Mucosa of descending colon (tissue), 3 donors: Measurements from ENCODE around the gene ANO10. TPM values are rescaled to one million over a fixed set of nuclear protein-coding genes. Genes with fewer than 3 reads are reported as not detected.
A peak's percentile ranks its signal among the peaks of the same experiment; 100 is the strongest.

ENCODE experiments used
- ATAC-seq: fragments of 200-7000 bp; cut with Tn5 transposase; one replicate; pipeline ENCODE4 v1.9.1; 2020; ENCODE audit warnings: mild to moderate bottlenecking, moderate library complexity
- DNase-seq, 3 donors: peaks; one replicate each; pipeline ENCODE4 v3.0.0-alpha.2; 2020
- H3K36me3 ChIP-seq: fragments of 200-600 bp; one replicate; pipeline ENCODE4 v1.8.0; 2021; ENCODE audit warnings: low read depth, mild to moderate bottlenecking
- H3K4me1 ChIP-seq: fragments of 200-600 bp; one replicate; pipeline ENCODE4 v1.8.0; 2021; ENCODE audit warnings: low read depth, mild to moderate bottlenecking
- H3K4me3 ChIP-seq: fragments of 200-600 bp; one replicate; pipeline ENCODE4 v1.8.0; 2021; ENCODE audit warnings: mild to moderate bottlenecking
- H3K9me3 ChIP-seq: fragments of 200-600 bp; one replicate; pipeline ENCODE4 v1.8.0; 2021; ENCODE audit warnings: mild to moderate bottlenecking
- CTCF ChIP-seq: fragments of 200-600 bp; IDR thresholded peaks from one replicate; pipeline ENCODE4 v1.8.0; 2022; ENCODE audit warnings: antibody characterized with exemption, mild to moderate bottlenecking
- intact Hi-C, 2 donors: fragments of 100-400 bp; cut with DNase I in 1 of 2; cut with micrococcal nuclease in 1 of 2; formaldehyde crosslinking; loops; one replicate each; pipeline versions ENCODE4 v1.11.0 to v1.11.1; 2022; cut with DNase I, micrococcal nuclease
- total RNA-seq, 3 donors: library from RNA; stranded (reverse); fragmentation: NEBNext Ultra II Directional in 2 of 3; extraction: Animal tissue kit (Norgen Biotek cat#: 25700) in 2 of 3; gene quantifications; one replicate each; pipeline versions ENCODE4 v1.2.1 to v1.2.4, GENCODE V29; 2021 to 2023
- donor health status: DM: no; HTN: no; CAD: no; lungs with moderate emphysema.
- donor health status: DM: no; HTN: no; CAD: no.
- donor health status: DM: no; HTN: yes; CAD: no.

Gene ANO10
- total RNA-seq, 3 donors from 2014 or later = 46.6 to 100.0 (median 64.1) TPM

DNA sequence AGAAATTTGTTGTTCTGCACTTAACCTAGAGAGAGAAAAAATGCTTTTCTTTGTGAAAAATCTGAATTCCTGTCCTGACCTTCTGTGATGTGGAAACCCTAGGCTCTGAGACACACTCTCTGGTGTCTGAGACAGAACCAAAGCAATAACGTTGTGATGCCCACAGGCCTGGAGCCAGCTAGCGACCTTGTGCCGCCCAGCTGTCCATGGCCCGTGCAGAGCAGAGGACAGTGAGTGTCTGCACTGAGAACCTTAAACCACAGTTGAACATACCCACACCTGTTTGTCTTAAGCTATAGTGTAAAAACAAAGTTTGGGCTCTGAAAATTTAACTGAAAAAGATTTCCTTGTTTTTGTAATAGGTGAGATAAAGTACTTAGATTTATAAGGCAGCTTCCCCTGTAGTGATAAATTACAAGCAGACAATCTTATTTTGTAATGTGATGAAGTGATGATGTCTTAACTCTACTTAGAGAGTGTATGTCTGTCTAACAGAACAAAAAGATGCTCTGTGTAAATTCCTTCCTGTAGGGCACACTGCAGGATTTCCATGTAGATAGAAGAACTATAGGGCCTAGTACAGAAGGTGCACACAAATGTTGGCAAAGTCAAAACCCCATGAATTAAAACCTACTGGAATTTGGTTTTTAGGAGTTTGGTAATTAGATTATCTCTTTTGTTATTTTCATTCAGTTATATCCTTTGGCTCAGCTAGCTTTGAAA, 272.8 kb downstream of the ANO10 start:
- intact Hi-C loops = no loop called here
- DNase-seq (no peak), ATAC-seq (no peak)
- no peak for TF ChIP-seq CTCF
- Histone ChIP-seq H3K9me3 (peaks cover 14% of the 10 kb centered on the region), H3K4me1 (no peaks in the 10 kb centered on the region), H3K36me3 (no peaks in the 10 kb centered on the region), H3K4me3 (no peak overlapping the region)

GRCh38 chr3:43348350-43348749, 273.5 kb downstream of the ANO10 start:
- intact Hi-C loops = no loop called here
- peaks cover 8% of the 10 kb centered on the region for H3K9me3 ChIP-seq

DNA sequence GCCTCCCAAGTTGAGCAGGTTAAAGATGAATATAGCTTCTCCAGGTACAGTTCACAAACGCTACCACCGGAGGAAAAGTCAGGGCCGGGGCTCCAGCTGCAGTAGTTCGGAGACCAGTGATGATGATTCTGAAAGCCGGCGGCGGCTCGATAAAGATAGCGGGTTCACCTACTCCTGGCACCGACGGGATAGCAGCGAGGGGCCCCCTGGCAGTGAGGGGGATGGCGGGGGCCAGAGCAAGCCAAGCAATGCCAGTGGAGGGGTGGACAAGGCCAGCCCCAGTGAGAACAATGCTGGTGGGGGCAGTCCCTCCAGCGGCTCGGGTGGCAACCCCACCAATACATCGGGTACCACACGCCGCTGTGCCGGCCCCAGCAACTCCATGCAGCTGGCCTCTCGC, 274.0 kb downstream of the ANO10 start:
- intact Hi-C loops = no loop called here
- H3K4me1 ChIP-seq = no peaks in the 10 kb centered on the region
- TF ChIP-seq CTCF = no peak
- no peaks in the 10 kb centered on the region for H3K36me3 ChIP-seq
- no peak for ATAC-seq
- no peak for DNase-seq
- peaks cover 7% of the 10 kb centered on the region for H3K9me3 ChIP-seq
- H3K4me3 ChIP-seq = no peak overlapping the region

More at GRCh38 chr3:43348350-43348749, 273.5 kb downstream of the ANO10 start:
- no peaks in the 10 kb centered on the region for H3K4me1 ChIP-seq
- H3K4me3 ChIP-seq = no peak overlapping the region
- DNase-seq (no peak), ATAC-seq (no peak)
- H3K36me3 ChIP-seq = no peaks in the 10 kb centered on the region
- no peak for TF ChIP-seq CTCF

DNA sequence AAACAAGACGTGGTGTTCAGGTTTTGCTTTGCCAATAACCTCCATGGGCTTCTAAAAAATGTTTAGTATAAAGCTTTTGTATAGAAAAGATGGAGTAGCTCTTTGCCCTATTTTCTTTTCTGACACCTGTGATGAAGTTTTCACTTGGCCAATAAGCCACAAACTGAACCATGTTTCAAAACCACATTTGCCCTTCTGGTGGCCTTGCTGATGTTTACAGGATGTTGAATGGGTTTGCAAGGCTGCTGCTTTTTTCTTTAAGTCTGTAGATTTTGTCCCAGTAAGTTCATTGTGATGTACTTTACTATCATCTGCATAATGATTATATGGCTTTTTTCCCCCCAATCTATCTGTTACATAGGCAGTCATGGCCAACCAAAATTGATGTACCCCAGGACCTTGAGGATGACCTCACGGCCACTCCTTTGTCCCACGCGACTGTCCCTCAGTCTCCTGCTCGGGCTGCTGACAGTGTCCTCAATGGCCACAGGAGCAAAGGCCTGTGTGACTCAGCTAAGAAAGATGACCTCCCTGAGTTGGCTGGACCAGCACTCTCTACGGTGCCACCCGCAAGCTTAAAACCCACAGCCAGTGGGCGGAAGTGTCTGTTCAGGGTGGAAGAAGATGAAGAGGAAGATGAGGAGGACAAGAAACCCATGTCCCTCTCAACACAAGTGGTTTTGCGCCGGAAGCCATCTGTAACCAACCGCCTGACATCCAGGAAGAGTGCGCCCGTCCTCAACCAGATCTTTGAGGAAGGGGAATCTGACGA, 274.6 kb downstream of the ANO10 start:
- no peak for TF ChIP-seq CTCF
- ATAC-seq (peak; percentile 63), DNase-seq (peak in 1 of 3 donors; percentile 31)
- peaks cover 4% of the 10 kb centered on the region for H3K9me3 ChIP-seq
- H3K36me3 ChIP-seq = no peaks in the 10 kb centered on the region
- no peak overlapping the region for H3K4me3 ChIP-seq
- no peaks in the 10 kb centered on the region for H3K4me1 ChIP-seq
- intact Hi-C loops = no loop called here

- Histone ChIP-seq H3K4me1 (no peaks in the 10 kb centered on the region), H3K36me3 (no peaks in the 10 kb centered on the region), H3K9me3 (no peaks in the 10 kb centered on the region), H3K4me3 (no peak overlapping the region)
- DNase-seq (no peak), ATAC-seq (peak; percentile 16)
- intact Hi-C loops = no loop called here
- TF ChIP-seq CTCF = no peak
These were observed 275.9 kb downstream of the ANO10 start for GRCh38 chr3:43345877-43346276.
